Measurements from ENCODE around the gene ARHGAP15. TPM values are rescaled to one million over a fixed set of nuclear protein-coding genes. Genes with fewer than 3 reads are reported as not detected.
A peak's percentile ranks its signal among the peaks of the same experiment; 100 is the strongest.

The ARHGAP15 gene
- total and polyA plus RNA-seq, 2 experiments from 2014 or later, result 0.26 TPM; not detected in 1

DNA sequence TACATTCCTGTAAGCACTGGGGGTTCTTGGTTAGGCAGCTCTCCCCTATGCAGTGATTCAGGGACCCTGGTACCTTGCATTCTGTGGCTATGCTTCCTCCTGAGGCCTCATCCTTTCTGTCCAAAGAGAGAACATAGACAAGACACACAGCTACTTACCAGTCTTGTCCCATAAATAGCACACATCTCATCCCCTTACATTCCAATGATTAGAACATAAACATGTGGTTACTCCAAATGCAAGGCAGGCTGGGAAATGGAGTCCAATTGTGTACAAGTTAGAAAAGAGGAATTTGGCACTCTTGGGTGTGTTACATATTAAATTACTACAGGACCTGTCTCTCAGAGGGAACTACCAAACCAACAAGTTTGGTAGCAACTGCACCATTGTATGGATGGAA is 171.3 kb downstream of the ARHGAP15 start:
- no peak overlapping the region for H2AFZ ChIP-seq
- no peaks in the 10 kb centered on the region; the same call in 1 of the 2 replicates for H3K9me2 ChIP-seq (ENCODE audit: insufficient read depth)
- no peak for ATAC-seq
- H3K27me3 ChIP-seq (ENCODE audit: insufficient read depth), result no peaks in the 10 kb centered on the region
- no peak overlapping the region for H3K4me3 ChIP-seq
- TF ChIP-seq STAT1 (IDR thresholded peaks at IDR 0.05; ENCODE audit: unreplicated experiment), result no peak
- no peak for TF ChIP-seq EZH2phosphoT487 (IDR thresholded peaks at IDR 0.05; ENCODE audit: unreplicated experiment)
- no peak for TF ChIP-seq EZH2 (IDR thresholded peaks at IDR 0.05; ENCODE audit: low read depth, unreplicated experiment)
- TF ChIP-seq, protein P1, sequence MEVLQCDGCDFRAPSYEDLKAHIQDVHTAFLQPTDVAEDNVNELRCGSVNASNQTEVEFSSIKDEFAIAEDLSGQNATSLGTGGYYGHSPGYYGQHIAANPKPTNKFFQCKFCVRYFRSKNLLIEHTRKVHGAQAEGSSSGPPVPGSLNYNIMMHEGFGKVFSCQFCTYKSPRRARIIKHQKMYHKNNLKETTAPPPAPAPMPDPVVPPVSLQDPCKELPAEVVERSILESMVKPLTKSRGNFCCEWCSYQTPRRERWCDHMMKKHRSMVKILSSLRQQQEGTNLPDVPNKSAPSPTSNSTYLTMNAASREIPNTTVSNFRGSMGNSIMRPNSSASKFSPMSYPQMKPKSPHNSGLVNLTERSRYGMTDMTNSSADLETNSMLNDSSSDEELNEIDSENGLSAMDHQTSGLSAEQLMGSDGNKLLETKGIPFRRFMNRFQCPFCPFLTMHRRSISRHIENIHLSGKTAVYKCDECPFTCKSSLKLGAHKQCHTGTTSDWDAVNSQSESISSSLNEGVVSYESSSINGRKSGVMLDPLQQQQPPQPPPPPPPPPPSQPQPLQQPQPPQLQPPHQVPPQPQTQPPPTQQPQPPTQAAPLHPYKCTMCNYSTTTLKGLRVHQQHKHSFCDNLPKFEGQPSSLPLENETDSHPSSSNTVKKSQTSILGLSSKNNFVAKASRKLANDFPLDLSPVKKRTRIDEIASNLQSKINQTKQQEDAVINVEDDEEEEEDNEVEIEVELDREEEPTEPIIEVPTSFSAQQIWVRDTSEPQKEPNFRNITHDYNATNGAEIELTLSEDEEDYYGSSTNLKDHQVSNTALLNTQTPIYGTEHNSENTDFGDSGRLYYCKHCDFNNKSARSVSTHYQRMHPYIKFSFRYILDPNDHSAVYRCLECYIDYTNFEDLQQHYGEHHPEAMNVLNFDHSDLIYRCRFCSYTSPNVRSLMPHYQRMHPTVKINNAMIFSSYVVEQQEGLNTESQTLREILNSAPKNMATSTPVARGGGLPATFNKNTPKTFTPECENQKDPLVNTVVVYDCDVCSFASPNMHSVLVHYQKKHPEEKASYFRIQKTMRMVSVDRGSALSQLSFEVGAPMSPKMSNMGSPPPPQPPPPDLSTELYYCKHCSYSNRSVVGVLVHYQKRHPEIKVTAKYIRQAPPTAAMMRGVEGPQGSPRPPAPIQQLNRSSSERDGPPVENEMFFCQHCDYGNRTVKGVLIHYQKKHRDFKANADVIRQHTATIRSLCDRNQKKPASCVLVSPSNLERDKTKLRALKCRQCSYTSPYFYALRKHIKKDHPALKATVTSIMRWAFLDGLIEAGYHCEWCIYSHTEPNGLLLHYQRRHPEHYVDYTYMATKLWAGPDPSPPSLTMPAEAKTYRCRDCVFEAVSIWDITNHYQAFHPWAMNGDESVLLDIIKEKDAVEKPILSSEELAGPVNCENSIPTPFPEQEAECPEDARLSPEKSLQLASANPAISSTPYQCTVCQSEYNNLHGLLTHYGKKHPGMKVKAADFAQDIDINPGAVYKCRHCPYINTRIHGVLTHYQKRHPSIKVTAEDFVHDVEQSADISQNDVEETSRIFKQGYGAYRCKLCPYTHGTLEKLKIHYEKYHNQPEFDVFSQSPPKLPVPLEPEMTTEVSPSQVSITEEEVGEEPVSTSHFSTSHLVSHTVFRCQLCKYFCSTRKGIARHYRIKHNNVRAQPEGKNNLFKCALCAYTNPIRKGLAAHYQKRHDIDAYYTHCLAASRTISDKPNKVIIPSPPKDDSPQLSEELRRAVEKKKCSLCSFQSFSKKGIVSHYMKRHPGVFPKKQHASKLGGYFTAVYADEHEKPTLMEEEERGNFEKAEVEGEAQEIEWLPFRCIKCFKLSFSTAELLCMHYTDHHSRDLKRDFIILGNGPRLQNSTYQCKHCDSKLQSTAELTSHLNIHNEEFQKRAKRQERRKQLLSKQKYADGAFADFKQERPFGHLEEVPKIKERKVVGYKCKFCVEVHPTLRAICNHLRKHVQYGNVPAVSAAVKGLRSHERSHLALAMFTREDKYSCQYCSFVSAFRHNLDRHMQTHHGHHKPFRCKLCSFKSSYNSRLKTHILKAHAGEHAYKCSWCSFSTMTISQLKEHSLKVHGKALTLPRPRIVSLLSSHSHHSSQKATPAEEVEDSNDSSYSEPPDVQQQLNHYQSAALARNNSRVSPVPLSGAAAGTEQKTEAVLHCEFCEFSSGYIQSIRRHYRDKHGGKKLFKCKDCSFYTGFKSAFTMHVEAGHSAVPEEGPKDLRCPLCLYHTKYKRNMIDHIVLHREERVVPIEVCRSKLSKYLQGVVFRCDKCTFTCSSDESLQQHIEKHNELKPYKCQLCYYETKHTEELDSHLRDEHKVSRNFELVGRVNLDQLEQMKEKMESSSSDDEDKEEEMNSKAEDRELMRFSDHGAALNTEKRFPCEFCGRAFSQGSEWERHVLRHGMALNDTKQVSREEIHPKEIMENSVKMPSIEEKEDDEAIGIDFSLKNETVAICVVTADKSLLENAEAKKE (CRISPR knock-in tag; IDR thresholded peaks at IDR 0.05), result no peak
- no peak overlapping the region for H3K27ac ChIP-seq (ENCODE audit: low read depth)
- Mint-ChIP-seq H3K4me3 (no peak overlapping the region), H3K27me3 (ENCODE audit: insufficient read depth, low read depth, poor library complexity) (peaks cover 2% of the 10 kb centered on the region), H3K4me1 (peaks cover 6% of the 10 kb centered on the region; the same call in 2 of the 3 replicates), H3K27ac (no peak overlapping the region), H3K9me3 (no peaks in the 10 kb centered on the region), H3K36me3 (ENCODE audit: low read depth) (no peaks in the 10 kb centered on the region)
- H4K20me1 ChIP-seq (replicated peaks; ENCODE audit: insufficient read depth), result no peaks in the 10 kb centered on the region
- H3K36me3 ChIP-seq (ENCODE audit: insufficient read depth), result no peaks in the 10 kb centered on the region
- H3F3A ChIP-seq (replicated peaks; ENCODE audit: low read depth), result no peaks in the 10 kb centered on the region
- H3K79me2 ChIP-seq (replicated peaks; ENCODE audit: insufficient read depth), result no peaks in the 10 kb centered on the region
- DNase-seq (ENCODE audit: low spot score), result no peak
- H3K4me2 ChIP-seq, result no peak overlapping the region
- H3K4me1 ChIP-seq (ENCODE audit: insufficient read depth), result 0 out of 2 replicates have a peak, but pooled peaks cover 10% of the 10 kb centered on the region

DNA sequence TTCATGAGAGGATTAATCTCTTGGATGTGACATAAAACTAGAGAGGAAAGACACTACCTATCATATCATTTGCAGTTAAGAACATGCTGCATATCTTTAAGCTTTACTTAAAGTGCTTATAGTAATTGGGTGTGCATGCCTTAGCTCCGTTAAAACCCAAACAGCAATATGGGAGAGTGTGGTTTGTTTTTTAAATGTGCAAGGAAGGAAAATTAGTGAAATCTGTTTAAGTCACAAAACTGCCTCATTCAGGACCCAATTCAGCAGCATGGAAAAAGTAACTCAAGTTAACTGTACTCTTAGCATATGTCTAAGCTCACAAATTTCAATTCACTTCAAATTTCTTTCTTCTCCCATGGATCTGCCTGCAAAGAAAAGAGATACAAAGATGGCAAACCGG is 182.2 kb downstream of the ARHGAP15 start:
- Mint-ChIP-seq H3K36me3 (ENCODE audit: low read depth) (no peaks in the 10 kb centered on the region), H3K4me1 (no peaks in the 10 kb centered on the region), H3K27ac (no peak overlapping the region), H3K27me3 (ENCODE audit: insufficient read depth, low read depth, poor library complexity) (peaks cover 2% of the 10 kb centered on the region), H3K4me3 (no peak overlapping the region), H3K9me3 (no peaks in the 10 kb centered on the region)
- Histone ChIP-seq H3K4me1 (ENCODE audit: insufficient read depth) (no peaks in the 10 kb centered on the region), H3K79me2 (replicated peaks; ENCODE audit: insufficient read depth) (no peaks in the 10 kb centered on the region), H3K27ac (ENCODE audit: low read depth) (no peak overlapping the region), H2AFZ (peak overlapping the region; percentile 15; the same call in 1 of the 2 replicates), H4K20me1 (replicated peaks; ENCODE audit: insufficient read depth) (no peaks in the 10 kb centered on the region), H3K4me2 (no peak overlapping the region), H3K9me2 (ENCODE audit: insufficient read depth) (no peaks in the 10 kb centered on the region), H3K4me3 (no peak overlapping the region), H3F3A (replicated peaks; ENCODE audit: low read depth) (no peaks in the 10 kb centered on the region), H3K36me3 (ENCODE audit: insufficient read depth) (no peaks in the 10 kb centered on the region), H3K27me3 (ENCODE audit: insufficient read depth) (no peaks in the 10 kb centered on the region)
- no peak for ATAC-seq
- no peak for DNase-seq (ENCODE audit: low spot score)
- TF ChIP-seq, protein P2, sequence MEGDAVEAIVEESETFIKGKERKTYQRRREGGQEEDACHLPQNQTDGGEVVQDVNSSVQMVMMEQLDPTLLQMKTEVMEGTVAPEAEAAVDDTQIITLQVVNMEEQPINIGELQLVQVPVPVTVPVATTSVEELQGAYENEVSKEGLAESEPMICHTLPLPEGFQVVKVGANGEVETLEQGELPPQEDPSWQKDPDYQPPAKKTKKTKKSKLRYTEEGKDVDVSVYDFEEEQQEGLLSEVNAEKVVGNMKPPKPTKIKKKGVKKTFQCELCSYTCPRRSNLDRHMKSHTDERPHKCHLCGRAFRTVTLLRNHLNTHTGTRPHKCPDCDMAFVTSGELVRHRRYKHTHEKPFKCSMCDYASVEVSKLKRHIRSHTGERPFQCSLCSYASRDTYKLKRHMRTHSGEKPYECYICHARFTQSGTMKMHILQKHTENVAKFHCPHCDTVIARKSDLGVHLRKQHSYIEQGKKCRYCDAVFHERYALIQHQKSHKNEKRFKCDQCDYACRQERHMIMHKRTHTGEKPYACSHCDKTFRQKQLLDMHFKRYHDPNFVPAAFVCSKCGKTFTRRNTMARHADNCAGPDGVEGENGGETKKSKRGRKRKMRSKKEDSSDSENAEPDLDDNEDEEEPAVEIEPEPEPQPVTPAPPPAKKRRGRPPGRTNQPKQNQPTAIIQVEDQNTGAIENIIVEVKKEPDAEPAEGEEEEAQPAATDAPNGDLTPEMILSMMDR (conservative IDR thresholded peaks at IDR 0.05; ENCODE audit: low read depth in 2 of 2), result no peak
- TF ChIP-seq ZNF331 (CRISPR knock-in tag; IDR thresholded peaks at IDR 0.05; ENCODE audit: low read depth) (no peak), ZNF114 (CRISPR knock-in tag; IDR thresholded peaks at IDR 0.05) (no peak), CREB1 (CRISPR knock-in tag; IDR thresholded peaks at IDR 0.05; ENCODE audit: low read depth) (no peak)
- TF ChIP-seq, protein P3, sequence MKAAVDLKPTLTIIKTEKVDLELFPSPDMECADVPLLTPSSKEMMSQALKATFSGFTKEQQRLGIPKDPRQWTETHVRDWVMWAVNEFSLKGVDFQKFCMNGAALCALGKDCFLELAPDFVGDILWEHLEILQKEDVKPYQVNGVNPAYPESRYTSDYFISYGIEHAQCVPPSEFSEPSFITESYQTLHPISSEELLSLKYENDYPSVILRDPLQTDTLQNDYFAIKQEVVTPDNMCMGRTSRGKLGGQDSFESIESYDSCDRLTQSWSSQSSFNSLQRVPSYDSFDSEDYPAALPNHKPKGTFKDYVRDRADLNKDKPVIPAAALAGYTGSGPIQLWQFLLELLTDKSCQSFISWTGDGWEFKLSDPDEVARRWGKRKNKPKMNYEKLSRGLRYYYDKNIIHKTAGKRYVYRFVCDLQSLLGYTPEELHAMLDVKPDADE (IDR thresholded peaks at IDR 0.05), result no peak

All from GM23338 (cell line).